Right lobe of liver (tissue), 4 donors: ENCODE data around the gene OR51B4.

ENCODE experiments used
- POLR2A ChIP-seq: fragments of 450-650 bp; IDR thresholded peaks from one replicate; pipeline ENCODE4 v1.6.1; 2017; ENCODE audit warnings: antibody characterized with exemption, mild to moderate bottlenecking
- TF ChIP-seq, protein P1 (sequence below), 4 donors: fragments of 200-600 bp in 3 of 4; fragments of 450-650 bp in 1 of 4; IDR thresholded peaks; one replicate each; pipeline versions ENCODE4 v1.5.1 to v1.8.0; 2016 to 2022; ENCODE audit warnings: antibody characterized with exemption in 4 of 4, mild to moderate bottlenecking in 2 of 4
- donor health status: DM: no; HTN: no; CAD: no.
- donor health status: DM: no; HTN: no; CAD: no.
- donor health status: DM: no; HTN: yes; CAD: no.

DNA sequence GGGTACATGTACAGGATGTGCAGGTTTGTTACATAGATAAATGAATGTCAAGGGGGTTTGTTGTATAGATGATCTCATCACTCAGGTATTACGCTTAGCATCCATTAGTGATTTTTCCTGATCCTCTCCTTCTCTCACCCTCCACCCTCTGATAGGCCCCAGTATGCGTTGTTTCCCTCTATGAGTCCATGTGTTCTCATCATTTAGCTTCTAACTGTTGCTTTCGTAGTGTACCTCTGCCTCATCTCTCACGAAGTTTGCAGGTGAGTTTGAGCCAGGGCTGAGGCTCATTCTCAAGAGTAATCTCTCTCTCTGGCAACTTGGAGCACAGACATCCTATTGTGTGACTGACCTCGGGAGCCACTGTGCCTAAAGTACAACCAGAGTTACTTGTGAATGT, 27.4 kb downstream of the OR51B4 start:
- TF ChIP-seq, protein P1, sequence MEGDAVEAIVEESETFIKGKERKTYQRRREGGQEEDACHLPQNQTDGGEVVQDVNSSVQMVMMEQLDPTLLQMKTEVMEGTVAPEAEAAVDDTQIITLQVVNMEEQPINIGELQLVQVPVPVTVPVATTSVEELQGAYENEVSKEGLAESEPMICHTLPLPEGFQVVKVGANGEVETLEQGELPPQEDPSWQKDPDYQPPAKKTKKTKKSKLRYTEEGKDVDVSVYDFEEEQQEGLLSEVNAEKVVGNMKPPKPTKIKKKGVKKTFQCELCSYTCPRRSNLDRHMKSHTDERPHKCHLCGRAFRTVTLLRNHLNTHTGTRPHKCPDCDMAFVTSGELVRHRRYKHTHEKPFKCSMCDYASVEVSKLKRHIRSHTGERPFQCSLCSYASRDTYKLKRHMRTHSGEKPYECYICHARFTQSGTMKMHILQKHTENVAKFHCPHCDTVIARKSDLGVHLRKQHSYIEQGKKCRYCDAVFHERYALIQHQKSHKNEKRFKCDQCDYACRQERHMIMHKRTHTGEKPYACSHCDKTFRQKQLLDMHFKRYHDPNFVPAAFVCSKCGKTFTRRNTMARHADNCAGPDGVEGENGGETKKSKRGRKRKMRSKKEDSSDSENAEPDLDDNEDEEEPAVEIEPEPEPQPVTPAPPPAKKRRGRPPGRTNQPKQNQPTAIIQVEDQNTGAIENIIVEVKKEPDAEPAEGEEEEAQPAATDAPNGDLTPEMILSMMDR (IDR thresholded peaks at IDR 0.05), result no peak
- no peak for TF ChIP-seq POLR2A
